OCI-LY1 (cell line): Measurements from ENCODE around the gene PDE6A.

Experiments used
- CTCF ChIP-seq: fragments of 200-600 bp; sonication (generic), shearing (Covaris generic); IDR thresholded peaks from 2 replicates; pipeline ENCODE4 v1.5.1; 2017; ENCODE audit warnings: mild to moderate bottlenecking, antibody characterized with exemption, low read length, moderate library complexity, mixed read lengths
- EZH2 ChIP-seq: fragments of 200-600 bp; sonication (generic), shearing (Covaris generic); IDR thresholded peaks from 2 replicates; pipeline ENCODE4 v1.8.0; 2017; ENCODE audit warnings: borderline replicate concordance, mixed run types, mild to moderate bottlenecking, antibody characterized with exemption, low read length, moderate library complexity, mixed read lengths

- TF ChIP-seq CTCF (no peak), EZH2 (no peak)
Observed at GRCh38 chr5:149948993-149949392, 4.4 kb upstream of the PDE6A start.
